ENCODE results near the gene EPB41L4B.
"Not testable (repeated sequence)": the region's sequence is repeated elsewhere in the genome, so short reads cannot be mapped to it uniquely, and the experiment has no call there.

The EPB41L4B gene

DNA sequence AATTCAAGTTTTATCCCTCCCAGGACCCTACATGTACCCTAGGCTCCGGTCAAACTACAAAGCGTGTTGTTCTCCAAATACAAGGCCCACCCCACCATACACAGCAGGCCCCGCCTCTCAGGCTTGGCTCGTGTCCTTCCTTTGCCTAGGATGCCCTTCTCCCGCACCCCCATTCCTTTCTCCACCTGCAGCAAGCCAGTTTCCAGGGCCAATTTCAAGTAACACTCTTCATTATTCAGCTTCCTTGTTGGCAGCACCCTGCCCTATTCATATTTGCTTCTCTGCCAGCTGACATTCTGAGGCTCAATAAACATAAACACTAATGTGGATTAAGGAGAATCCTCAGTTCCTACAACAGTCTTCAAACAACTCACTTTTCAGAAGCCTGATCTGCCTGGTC is 31.7 kb downstream of the EPB41L4B start:
- DNase-seq (ENCODE audit: insufficient read length): no peak
- no peak for FAIRE-seq
- no peak for TF ChIP-seq POLR2A (IDR thresholded peaks at IDR 0.05; ENCODE audit: low read depth, low read length)
- no peak for TF ChIP-seq POLR2AphosphoS5 (IDR thresholded peaks at IDR 0.05; ENCODE audit: low read depth, low read length)
- no peak for TF ChIP-seq TAF1 (IDR thresholded peaks at IDR 0.05; ENCODE audit: borderline replicate concordance, low read depth, low read length)

DNA sequence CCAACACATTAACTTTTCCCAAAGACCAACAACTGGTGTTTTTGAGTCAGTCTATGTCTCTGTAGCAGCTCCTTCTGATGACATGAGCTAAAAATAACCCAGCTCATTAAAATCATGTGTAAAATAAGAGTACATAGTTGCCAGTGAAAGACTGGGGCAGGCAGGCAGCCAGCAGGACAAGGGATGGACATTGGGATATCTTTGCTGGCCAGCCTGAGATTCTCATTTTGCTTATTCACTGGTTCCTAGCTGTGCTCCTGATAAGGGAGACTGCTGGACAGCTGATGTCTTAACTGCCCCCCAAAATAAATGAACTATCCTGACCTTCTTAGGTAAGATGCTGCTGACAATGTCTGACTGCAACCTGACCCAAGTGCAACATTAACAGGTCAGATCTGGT is 33.9 kb downstream of the EPB41L4B start:
- DNase-seq (ENCODE audit: insufficient read length) (no peak), FAIRE-seq (no peak)
- TF ChIP-seq TAF1 (IDR thresholded peaks at IDR 0.05; ENCODE audit: borderline replicate concordance, low read depth, low read length) (no peak), POLR2AphosphoS5 (IDR thresholded peaks at IDR 0.05; ENCODE audit: low read depth, low read length) (no peak), POLR2A (IDR thresholded peaks at IDR 0.05; ENCODE audit: low read depth, low read length) (no peak)

DNA sequence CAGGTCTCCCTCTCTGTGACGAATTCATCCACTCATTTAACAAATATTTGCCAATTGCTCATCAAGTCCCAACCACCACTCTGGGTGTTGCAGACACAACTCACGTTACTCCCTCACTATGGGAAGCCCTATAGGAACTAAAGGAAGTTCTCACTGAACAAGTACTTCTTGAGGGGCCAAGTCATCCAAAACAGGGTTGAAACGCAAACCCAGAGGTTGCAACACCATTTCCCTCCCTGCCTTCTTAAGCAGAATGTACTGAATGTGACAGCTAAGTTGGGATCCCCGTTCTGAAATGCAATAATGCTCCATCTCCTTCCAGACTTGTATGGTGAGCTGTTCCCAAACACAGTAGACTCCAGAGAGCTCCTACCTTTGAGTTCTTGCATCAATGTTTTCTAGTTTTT is 34.3 kb downstream of the EPB41L4B start:
- FAIRE-seq: no peak
- no peak for DNase-seq (ENCODE audit: insufficient read length)
- TF ChIP-seq TAF1 (IDR thresholded peaks at IDR 0.05; ENCODE audit: borderline replicate concordance, low read depth, low read length) (no peak), POLR2A (IDR thresholded peaks at IDR 0.05; ENCODE audit: low read depth, low read length) (no peak), POLR2AphosphoS5 (IDR thresholded peaks at IDR 0.05; ENCODE audit: low read depth, low read length) (no peak)

DNA sequence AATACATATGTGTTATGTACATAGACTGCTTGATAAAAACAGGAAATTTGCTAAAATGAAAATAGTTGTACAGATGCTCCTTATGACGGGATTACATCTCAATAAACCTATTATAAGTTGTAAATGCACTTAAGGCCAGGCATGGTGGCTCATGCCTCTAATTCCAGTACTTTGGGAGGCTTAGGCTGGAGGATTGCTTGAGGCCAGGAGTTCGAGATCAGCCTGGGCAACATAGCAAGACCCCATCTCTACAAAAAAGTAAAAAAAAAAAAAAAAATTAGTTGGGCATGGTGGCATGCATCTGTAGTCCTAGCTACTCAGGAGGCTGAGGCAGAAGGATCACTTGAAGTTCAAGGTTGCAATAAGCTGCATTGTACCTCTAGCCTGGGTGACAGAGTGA is 37.2 kb downstream of the EPB41L4B start:
- DNase-seq (ENCODE audit: insufficient read length); FAIRE-seq: not testable (repeated sequence)

DNA sequence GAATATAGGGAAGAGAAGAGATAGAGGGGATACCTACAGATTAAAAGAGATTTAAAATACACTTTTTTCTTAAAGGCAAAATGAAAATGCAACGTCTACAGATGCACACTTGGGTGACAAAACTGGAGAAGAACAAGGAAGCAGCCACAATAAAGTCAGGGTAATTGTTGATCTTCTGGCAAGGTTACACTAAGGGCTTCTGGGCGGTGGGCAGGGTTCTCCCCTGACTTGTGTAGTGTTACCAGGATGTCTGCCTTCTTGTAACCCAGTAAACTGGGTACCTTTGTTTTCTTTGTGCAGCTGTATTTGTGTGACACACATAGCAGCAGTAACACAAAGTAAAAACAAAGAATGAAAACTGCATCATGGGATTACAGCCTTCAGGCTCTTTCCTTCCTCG is 37.8 kb downstream of the EPB41L4B start:
- TF ChIP-seq POLR2A (IDR thresholded peaks at IDR 0.05; ENCODE audit: low read depth, low read length) (no peak), TAF1 (IDR thresholded peaks at IDR 0.05; ENCODE audit: borderline replicate concordance, low read depth, low read length) (no peak), POLR2AphosphoS5 (IDR thresholded peaks at IDR 0.05; ENCODE audit: low read depth, low read length) (no peak)
- DNase-seq (ENCODE audit: insufficient read length) (no peak), FAIRE-seq (no peak)

DNA sequence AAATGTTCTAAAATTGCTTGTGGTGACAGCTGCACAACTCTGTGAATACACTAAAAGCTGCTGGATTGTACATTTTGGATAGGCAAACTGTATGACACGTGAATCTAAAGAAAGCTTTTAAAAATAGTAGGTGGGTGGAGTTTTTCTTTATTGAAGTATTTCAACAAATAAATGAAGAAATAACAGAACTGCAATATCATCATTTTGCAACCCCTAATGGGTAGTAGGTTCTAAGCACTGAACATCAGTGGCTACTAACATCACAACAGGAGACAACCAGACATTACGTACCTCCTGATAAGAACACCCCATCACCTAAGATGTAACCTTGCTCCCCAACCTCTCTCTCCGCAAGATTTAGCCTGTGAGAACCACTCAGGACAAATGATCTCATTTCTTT is 38.6 kb downstream of the EPB41L4B start:
- DNase-seq (ENCODE audit: insufficient read length) (no peak), FAIRE-seq (no peak)
- TF ChIP-seq POLR2A (IDR thresholded peaks at IDR 0.05; ENCODE audit: low read depth, low read length): no peak
- TF ChIP-seq TAF1 (IDR thresholded peaks at IDR 0.05; ENCODE audit: borderline replicate concordance, low read depth, low read length): no peak
- TF ChIP-seq POLR2AphosphoS5 (IDR thresholded peaks at IDR 0.05; ENCODE audit: low read depth, low read length): no peak

DNA sequence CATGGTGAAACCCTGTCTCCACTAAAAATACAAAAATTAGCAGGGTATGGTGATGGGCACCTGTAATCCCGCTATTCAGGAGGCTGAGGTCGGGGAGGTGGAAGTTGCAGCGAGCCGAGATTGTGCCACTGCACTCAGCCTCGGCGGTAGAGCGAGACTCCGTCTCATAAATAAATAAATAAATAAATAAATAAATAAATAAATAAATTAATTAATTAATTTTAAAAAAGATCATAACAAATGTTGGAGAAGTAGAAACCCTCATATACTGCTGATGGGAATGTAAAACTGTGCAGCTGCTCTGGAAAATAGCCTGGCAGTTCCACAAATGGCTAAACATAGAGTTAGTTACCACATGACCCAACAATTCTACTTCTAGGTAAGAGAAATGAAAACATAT is 39.3 kb downstream of the EPB41L4B start:
- DNase-seq (ENCODE audit: insufficient read length): no peak
- no peak for TF ChIP-seq POLR2A (IDR thresholded peaks at IDR 0.05; ENCODE audit: low read depth, low read length)
- no peak for TF ChIP-seq TAF1 (IDR thresholded peaks at IDR 0.05; ENCODE audit: borderline replicate concordance, low read depth, low read length)
- no peak for TF ChIP-seq POLR2AphosphoS5 (IDR thresholded peaks at IDR 0.05; ENCODE audit: low read depth, low read length)
- no peak for FAIRE-seq

DNA sequence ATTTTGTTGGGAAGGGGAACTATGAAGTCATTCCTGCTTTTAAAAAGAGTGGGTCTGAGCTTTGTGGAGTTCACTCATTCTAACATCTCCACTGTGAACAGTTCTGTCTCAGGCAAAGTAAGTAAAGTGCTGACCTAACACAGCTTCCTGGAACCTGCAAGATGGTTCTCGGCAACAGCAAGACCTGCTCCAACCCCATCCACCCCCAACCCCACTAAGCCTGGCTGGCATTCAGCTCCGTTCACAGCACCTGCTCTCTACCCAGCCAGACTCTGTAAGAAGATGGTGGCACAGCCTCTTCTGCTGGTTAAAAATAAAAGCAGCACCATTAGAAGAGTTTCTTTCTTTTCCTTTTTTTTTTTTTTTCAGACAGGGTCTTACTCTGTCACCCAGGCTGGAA is 42.0 kb downstream of the EPB41L4B start:
- no peak for FAIRE-seq
- no peak for TF ChIP-seq POLR2A (IDR thresholded peaks at IDR 0.05; ENCODE audit: low read depth, low read length)
- TF ChIP-seq POLR2AphosphoS5 (IDR thresholded peaks at IDR 0.05; ENCODE audit: low read depth, low read length): no peak
- no peak for TF ChIP-seq TAF1 (IDR thresholded peaks at IDR 0.05; ENCODE audit: borderline replicate concordance, low read depth, low read length)

DNA sequence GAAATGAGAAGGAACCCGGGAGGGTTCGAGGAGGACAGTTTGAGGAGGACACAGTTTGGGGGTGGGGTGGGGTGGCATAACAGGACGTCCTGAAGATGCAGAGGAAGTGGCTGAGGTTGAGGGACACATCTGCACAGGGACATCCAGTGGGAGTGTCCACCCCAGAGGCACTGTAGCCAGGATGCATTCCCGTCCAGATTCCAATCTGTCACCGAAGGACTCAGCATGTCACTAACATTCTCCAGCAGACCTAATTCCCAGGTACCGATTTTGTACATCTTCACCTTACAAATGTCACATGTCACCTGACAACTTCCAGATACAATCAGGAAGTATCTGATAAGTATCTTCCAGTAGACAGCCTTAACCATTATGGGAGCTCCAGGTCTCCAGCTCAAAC is 42.6 kb downstream of the EPB41L4B start:
- no peak for TF ChIP-seq POLR2AphosphoS5 (IDR thresholded peaks at IDR 0.05; ENCODE audit: low read depth, low read length)
- no peak for TF ChIP-seq POLR2A (IDR thresholded peaks at IDR 0.05; ENCODE audit: low read depth, low read length)
- no peak for TF ChIP-seq TAF1 (IDR thresholded peaks at IDR 0.05; ENCODE audit: borderline replicate concordance, low read depth, low read length)
- DNase-seq (ENCODE audit: insufficient read length) (no peak), FAIRE-seq (no peak)

More for the DNA sequence above, 42.0 kb downstream of the EPB41L4B start:
- DNase-seq (ENCODE audit: insufficient read length): no peak

DNA sequence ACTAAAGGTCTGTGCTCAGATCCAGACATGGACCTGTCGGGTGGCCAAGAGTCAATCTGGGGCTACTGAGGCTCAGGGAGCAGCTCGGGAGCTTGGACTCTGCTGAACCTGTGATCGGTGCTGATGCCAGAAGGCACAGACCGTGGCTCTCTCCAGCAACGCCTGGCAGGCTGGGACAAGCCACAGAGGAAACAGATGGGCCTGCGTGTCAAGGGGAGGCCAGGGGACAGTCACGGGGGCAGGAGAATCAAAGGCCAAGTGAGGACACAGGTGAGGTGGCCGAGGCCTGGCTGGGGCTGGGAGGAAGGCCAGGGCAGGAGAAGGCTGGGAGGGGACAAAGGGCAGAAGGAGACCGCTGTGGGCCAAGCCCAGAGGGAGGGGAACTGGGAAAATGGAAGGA is 43.4 kb downstream of the EPB41L4B start:
- FAIRE-seq (no peak), DNase-seq (ENCODE audit: insufficient read length) (no peak)
- TF ChIP-seq POLR2AphosphoS5 (IDR thresholded peaks at IDR 0.05; ENCODE audit: low read depth, low read length) (no peak), POLR2A (IDR thresholded peaks at IDR 0.05; ENCODE audit: low read depth, low read length) (no peak), TAF1 (IDR thresholded peaks at IDR 0.05; ENCODE audit: borderline replicate concordance, low read depth, low read length) (no peak)

DNA sequence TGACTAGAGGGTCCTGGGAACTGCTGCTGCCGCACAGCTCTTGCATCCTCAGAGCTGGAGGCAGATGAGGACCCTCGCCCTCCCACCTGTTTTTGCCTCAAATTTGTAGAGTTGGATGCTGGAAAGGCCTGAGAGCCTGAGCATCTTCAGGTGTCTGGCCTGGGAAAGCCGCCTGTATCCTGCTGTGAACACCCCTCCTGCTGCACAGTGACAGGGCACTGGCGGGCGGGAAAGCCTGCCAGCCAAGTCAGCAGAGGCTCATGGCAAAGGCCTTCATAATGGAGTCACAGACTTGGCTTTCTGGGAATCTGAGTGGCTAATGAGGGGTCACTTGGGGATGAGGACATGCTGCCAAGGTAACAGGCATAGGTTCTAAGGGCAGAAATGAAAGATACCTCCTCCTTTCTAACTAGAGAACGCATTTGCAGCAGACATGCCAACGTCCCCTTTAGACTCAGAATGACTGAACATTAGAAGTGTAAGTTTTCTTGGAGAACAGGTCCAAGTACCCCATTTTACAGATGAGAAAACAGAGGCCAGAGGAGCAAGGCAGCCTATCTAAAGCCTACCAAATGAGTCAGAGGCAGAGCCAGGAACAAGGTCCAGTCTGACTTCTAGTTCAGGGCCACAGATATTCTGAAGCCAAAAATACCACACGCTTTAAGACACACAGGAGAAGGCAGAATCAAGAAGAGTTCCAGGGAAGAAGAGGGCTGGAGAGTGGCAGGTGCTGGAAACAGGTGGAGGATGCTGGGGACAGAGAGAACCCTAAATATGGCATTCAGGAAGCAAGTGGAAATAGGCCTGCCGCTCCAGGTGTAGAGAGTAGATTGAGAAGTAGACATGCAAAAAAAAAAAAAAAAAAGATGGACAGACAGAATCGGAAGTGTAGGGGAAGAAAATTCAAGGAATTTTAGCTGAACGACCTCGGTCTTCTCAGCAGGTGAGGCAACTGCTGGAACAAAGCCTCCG is 44.1 kb downstream of the EPB41L4B start:
- no peak for TF ChIP-seq POLR2AphosphoS5 (IDR thresholded peaks at IDR 0.05; ENCODE audit: low read depth, low read length)
- no peak for TF ChIP-seq POLR2A (IDR thresholded peaks at IDR 0.05; ENCODE audit: low read depth, low read length)
- no peak for TF ChIP-seq TAF1 (IDR thresholded peaks at IDR 0.05; ENCODE audit: borderline replicate concordance, low read depth, low read length)
- FAIRE-seq: no peak
- DNase-seq (ENCODE audit: insufficient read length): no peak
